Lower lobe of right lung (tissue), 2 donors: ENCODE measurements around the gene TRIM74. TPM values are rescaled to one million over a fixed set of nuclear protein-coding genes. Genes with fewer than 3 reads are reported as not detected.
A peak's percentile ranks its signal among the peaks of the same experiment; 100 is the strongest.
"Not testable (repeated sequence)": the region's sequence is repeated elsewhere in the genome, so short reads cannot be mapped to it uniquely, and the experiment has no call there.

ENCODE experiments used
- ATAC-seq, 2 donors: fragments of 200-7000 bp; cut with Tn5 transposase; one replicate each; pipeline ENCODE4 v1.9.1; 2020 to 2022; ENCODE audit warnings: mild to moderate bottlenecking in 2 of 2, moderate library complexity in 2 of 2
- DNase-seq: peaks from one replicate; pipeline ENCODE4 v3.0.0-alpha.2; 2020
- H3K27ac ChIP-seq: fragments of 200-600 bp; one replicate; pipeline ENCODE4 v1.8.0; 2022
- H3K27me3 ChIP-seq: fragments of 200-600 bp; one replicate; pipeline ENCODE4 v1.8.0; 2022; ENCODE audit warnings: low read depth
- H3K36me3 ChIP-seq: fragments of 200-600 bp; one replicate; pipeline ENCODE4 v1.8.0; 2022; ENCODE audit warnings: mild to moderate bottlenecking
- H3K4me1 ChIP-seq: fragments of 200-600 bp; one replicate; pipeline ENCODE4 v1.8.0; 2022
- H3K4me3 ChIP-seq: fragments of 200-600 bp; one replicate; pipeline ENCODE4 v1.8.0; 2022; ENCODE audit warnings: mild to moderate bottlenecking
- H3K9me3 ChIP-seq: fragments of 200-600 bp; one replicate; pipeline ENCODE4 v1.8.0; 2022
- intact Hi-C: fragments of 100-400 bp; cut with DNase I; formaldehyde crosslinking; loops from one replicate; pipeline ENCODE4 v1.11.0; 2022
- long read RNA-seq: library from polyadenylated mRNA; unstranded; transcript quantifications from one replicate; pipeline ENCODE4 v2.0.0, GENCODE V29; 2021
- total RNA-seq: library from RNA; stranded (reverse); fragmentation: NEBNext Ultra II Directional; extraction: Animal tissue kit (Norgen Biotek cat#: 25700); gene quantifications from one replicate; pipeline ENCODE4 v1.2.1, GENCODE V29; 2021
- donor health status: DM: no; HTN: yes; CAD: no; lungs with severe emphysema.

Gene TRIM74
- total RNA-seq: 1.1 TPM
- long read RNA-seq, partial matches to known transcripts: 1 of 3 reads
- long read RNA-seq, other reads (novel, unspliced or antisense): 2 of 3 reads

GRCh38 chr7:72968980-72969516 lies at the start of gene TRIM74:
Gene TRIM74, minus strand, starts transcription at chr7:72969466. Its CDS starts 3,309 bp downstream, at chr7:72966157.
- peak; percentile 22 for DNase-seq
- H3K4me3 ChIP-seq, intact Hi-C loops, H3K9me3 ChIP-seq, H3K4me1 ChIP-seq, H3K27ac ChIP-seq, H3K27me3 ChIP-seq, H3K36me3 ChIP-seq: not testable (repeated sequence)
- peak; percentile 9 to 46 for ATAC-seq

GRCh38 chr7:73006491-73006890 lies 37.2 kb upstream of the TRIM74 start:
- H3K9me3 ChIP-seq, ATAC-seq, H3K36me3 ChIP-seq, H3K27me3 ChIP-seq, intact Hi-C loops: not testable (repeated sequence)
- Histone ChIP-seq H3K4me3 (peak overlapping the region; percentile 62), H3K27ac (peak overlapping the region; percentile 88), H3K4me1 (peaks cover 10% of the 10 kb centered on the region)
- peak; percentile 51 for DNase-seq

GRCh38 chr7:73005693-73006447 lies 36.6 kb upstream of the TRIM74 start:
- H3K36me3 ChIP-seq, intact Hi-C loops, H3K27me3 ChIP-seq, H3K9me3 ChIP-seq: not testable (repeated sequence)
- DNase-seq (peak; percentile 90), ATAC-seq (peak; percentile 97)
- peak overlapping the region; percentile 62 for H3K4me3 ChIP-seq
- peaks cover 10% of the 10 kb centered on the region for H3K4me1 ChIP-seq
- peak overlapping the region; percentile 88 for H3K27ac ChIP-seq

GRCh38 chr7:73005356-73005692 lies 36.1 kb upstream of the TRIM74 start:
- H3K27me3 ChIP-seq, intact Hi-C loops, H3K9me3 ChIP-seq, H3K36me3 ChIP-seq: not testable (repeated sequence)
- peak overlapping the region; percentile 88 for H3K27ac ChIP-seq
- DNase-seq (peak; percentile 89), ATAC-seq (peak; percentile 97 to 99)
- H3K4me1 ChIP-seq: peaks cover 10% of the 10 kb centered on the region
- H3K4me3 ChIP-seq: peak overlapping the region; percentile 62

- H3K4me3 ChIP-seq, H3K9me3 ChIP-seq, ATAC-seq, H3K27me3 ChIP-seq, H3K4me1 ChIP-seq, H3K36me3 ChIP-seq, DNase-seq, intact Hi-C loops, H3K27ac ChIP-seq: not testable (repeated sequence)
Observed at GRCh38 chr7:72997887-72998468, 28.7 kb upstream of the TRIM74 start.

- H3K4me3 ChIP-seq, DNase-seq, intact Hi-C loops, H3K4me1 ChIP-seq, H3K27ac ChIP-seq, H3K9me3 ChIP-seq, H3K27me3 ChIP-seq, H3K36me3 ChIP-seq: not testable (repeated sequence)
- ATAC-seq: peak; percentile 29 to 39
Observed at GRCh38 chr7:72997447-72997846, 28.2 kb upstream of the TRIM74 start.

GRCh38 chr7:72995484-72995883 lies 26.2 kb upstream of the TRIM74 start:
- H3K9me3 ChIP-seq: not testable (repeated sequence)

GRCh38 chr7:72990146-72990913 lies 21.1 kb upstream of the TRIM74 start:
- ATAC-seq (peak; percentile 54 to 67), DNase-seq (peak; percentile 32)
- H3K27ac ChIP-seq, H3K27me3 ChIP-seq, H3K36me3 ChIP-seq, intact Hi-C loops, H3K4me1 ChIP-seq, H3K9me3 ChIP-seq, H3K4me3 ChIP-seq: not testable (repeated sequence)

More at GRCh38 chr7:72995484-72995883, 26.2 kb upstream of the TRIM74 start:
- H3K27ac ChIP-seq, H3K27me3 ChIP-seq, intact Hi-C loops, H3K36me3 ChIP-seq, H3K4me1 ChIP-seq, H3K4me3 ChIP-seq, DNase-seq, ATAC-seq: not testable (repeated sequence)

GRCh38 chr7:72982084-72982483 lies 12.8 kb upstream of the TRIM74 start:
- H3K4me1 ChIP-seq, ATAC-seq: not testable (repeated sequence)

GRCh38 chr7:72980382-72980781 lies 11.1 kb upstream of the TRIM74 start:
- H3K4me3 ChIP-seq, H3K9me3 ChIP-seq, intact Hi-C loops, H3K27ac ChIP-seq, DNase-seq, H3K36me3 ChIP-seq, H3K27me3 ChIP-seq, H3K4me1 ChIP-seq: not testable (repeated sequence)
- ATAC-seq: peak in 1 of 2 donors; percentile 12

More at GRCh38 chr7:72982084-72982483, 12.8 kb upstream of the TRIM74 start:
- DNase-seq, H3K4me3 ChIP-seq, H3K36me3 ChIP-seq, H3K27ac ChIP-seq, intact Hi-C loops, H3K27me3 ChIP-seq, H3K9me3 ChIP-seq: not testable (repeated sequence)

GRCh38 chr7:72976434-72976833 lies 7.2 kb upstream of the TRIM74 start:
- H3K9me3 ChIP-seq, DNase-seq, intact Hi-C loops, H3K4me3 ChIP-seq, H3K36me3 ChIP-seq, H3K27me3 ChIP-seq, H3K4me1 ChIP-seq, H3K27ac ChIP-seq: not testable (repeated sequence)
- peak in 1 of 2 donors; percentile 23 for ATAC-seq

GRCh38 chr7:72975656-72976286 lies 6.5 kb upstream of the TRIM74 start:
- H3K27ac ChIP-seq, H3K9me3 ChIP-seq, intact Hi-C loops, H3K4me3 ChIP-seq, H3K27me3 ChIP-seq, H3K4me1 ChIP-seq, H3K36me3 ChIP-seq: not testable (repeated sequence)
- DNase-seq (peak; percentile 29), ATAC-seq (peak in 1 of 2 donors; percentile 34)

GRCh38 chr7:72974781-72975180 lies 5.5 kb upstream of the TRIM74 start:
- intact Hi-C loops, H3K27ac ChIP-seq: not testable (repeated sequence)

More at GRCh38 chr7:72974781-72975180, 5.5 kb upstream of the TRIM74 start:
- not testable (repeated sequence) for H3K4me3 ChIP-seq, H3K4me1 ChIP-seq, H3K27me3 ChIP-seq, DNase-seq, ATAC-seq, H3K36me3 ChIP-seq, H3K9me3 ChIP-seq
